ENCODE results near the gene ZNF709.
"Not testable (repeated sequence)": the region's sequence is repeated elsewhere in the genome, so short reads cannot be mapped to it uniquely, and the experiment has no call there.

The ZNF709 gene

GRCh38 chr19:12484371-12485051 lies at the start of gene ZNF709:
Gene ZNF709, minus strand, starts transcription at chr19:12484816. Its CDS starts 159 bp downstream, at chr19:12484657.
- DNase-seq (ENCODE audit: low read depth, low spot score): peak; percentile 97

GRCh38 chr19:12527034-12527836 lies 42.6 kb upstream of the ZNF709 start:
- peak; percentile 15 for DNase-seq (ENCODE audit: low read depth, low spot score)

- no peak for DNase-seq (ENCODE audit: low read depth, low spot score)
Observed at GRCh38 chr19:12526542-12526941, 41.9 kb upstream of the ZNF709 start.

- DNase-seq (ENCODE audit: low read depth, low spot score): peak; percentile 21
Observed at GRCh38 chr19:12521996-12522395, 37.4 kb upstream of the ZNF709 start.

- DNase-seq (ENCODE audit: low read depth, low spot score): no peak
Observed at GRCh38 chr19:12513531-12514061, 29.0 kb upstream of the ZNF709 start.

GRCh38 chr19:12497032-12497431 lies 12.4 kb upstream of the ZNF709 start:
- no peak for DNase-seq (ENCODE audit: low read depth, low spot score)

GRCh38 chr19:12496480-12496879 lies 11.9 kb upstream of the ZNF709 start:
- no peak for DNase-seq (ENCODE audit: low read depth, low spot score)

GRCh38 chr19:12495002-12495802 lies 10.6 kb upstream of the ZNF709 start:
- peak; percentile 99 for DNase-seq (ENCODE audit: low read depth, low spot score)

- DNase-seq (ENCODE audit: low read depth, low spot score): no peak
Observed at GRCh38 chr19:12494260-12494860, 9.7 kb upstream of the ZNF709 start.

GRCh38 chr19:12486265-12486783 lies 1.7 kb upstream of the ZNF709 start:
- not testable (repeated sequence) for DNase-seq (ENCODE audit: low read depth, low spot score)

- DNase-seq (ENCODE audit: low read depth, low spot score): peak; percentile 33
Observed at GRCh38 chr19:12485571-12485970, 955 bp upstream of the ZNF709 start.

- DNase-seq (ENCODE audit: low read depth, low spot score): no peak
Observed at GRCh38 chr19:12485052-12485416, 418 bp upstream of the ZNF709 start.

- no peak for DNase-seq (ENCODE audit: low read depth, low spot score)
Observed at GRCh38 chr19:12484011-12484370, 625 bp downstream of the ZNF709 start.

- DNase-seq (ENCODE audit: low read depth, low spot score): no peak
Observed at GRCh38 chr19:12482509-12482886, 2.1 kb downstream of the ZNF709 start.

GRCh38 chr19:12481781-12482508 lies 2.7 kb downstream of the ZNF709 start:
- DNase-seq (ENCODE audit: low read depth, low spot score): no peak

- DNase-seq (ENCODE audit: low read depth, low spot score): peak; percentile 16
Observed at GRCh38 chr19:12478234-12478941, 6.2 kb downstream of the ZNF709 start.

GRCh38 chr19:12467651-12468050 lies 17.0 kb downstream of the ZNF709 start:
- not testable (repeated sequence) for DNase-seq (ENCODE audit: low read depth, low spot score)

- DNase-seq (ENCODE audit: low read depth, low spot score): no peak
Observed at GRCh38 chr19:12465211-12465610, 19.4 kb downstream of the ZNF709 start.

- DNase-seq (ENCODE audit: low read depth, low spot score): no peak
Observed at GRCh38 chr19:12464769-12465168, 19.8 kb downstream of the ZNF709 start.

GRCh38 chr19:12464139-12464538 lies 20.5 kb downstream of the ZNF709 start:
- not testable (repeated sequence) for DNase-seq (ENCODE audit: low read depth, low spot score)

Measured in ELF-1 (cell line).